Keratinocyte (primary cell): ENCODE data around the gene KIF11. TPM values are rescaled to one million over a fixed set of nuclear protein-coding genes. Genes with fewer than 3 reads are reported as not detected.

Experiments
- DNase-seq: peaks from one replicate; pipeline ENCODE4 v3.0.0-alpha.2; 2011; ENCODE audit warnings: low read depth, missing footprints, low spot score
- FAIRE-seq: peaks from 2 replicates; lab custom pipeline; 2011; peaks lifted over from hg19 to GRCh38; lab: Jason Lieb, UNC
- H2AFZ ChIP-seq: 2 replicates; pipeline ENCODE4 v1.6.0; 2012; ENCODE audit warnings: low read length, control low read depth, inconsistent platforms; ENCODE audit not compliant: control insufficient read depth
- H3K27ac ChIP-seq: 2 replicates; pipeline ENCODE4 v1.5.1; 2011; ENCODE audit warnings: low read length; ENCODE audit not compliant: control insufficient read depth, insufficient read depth
- H3K27me3 ChIP-seq: 3 replicates; pipeline ENCODE4 v1.6.0; 2011; ENCODE audit warnings: low read length; ENCODE audit not compliant: control insufficient read depth, insufficient read depth; ENCODE audit errors: extremely low read depth
- H3K36me3 ChIP-seq, 2 experiments: 2 replicates in 1 of 2; 3 replicates in 1 of 2; pipeline ENCODE4 v1.5.1; 2011; ENCODE audit warnings: low read length in 2 of 2, mild to moderate bottlenecking in 1 of 2; ENCODE audit not compliant: control insufficient read depth in 2 of 2, insufficient read depth in 2 of 2; ENCODE audit errors: extremely low read depth in 1 of 2
- H3K4me1 ChIP-seq: 3 replicates; pipeline ENCODE4 v1.5.1; 2011; ENCODE audit warnings: low read length; ENCODE audit not compliant: control insufficient read depth, insufficient read depth; ENCODE audit errors: extremely low read depth
- H3K4me2 ChIP-seq: 3 replicates; pipeline ENCODE4 v1.6.0; 2011; ENCODE audit warnings: low read depth, low read length; ENCODE audit not compliant: control insufficient read depth, insufficient read depth; ENCODE audit errors: extremely low read depth
- H3K4me3 ChIP-seq, 3 experiments: fragments of 200-600 bp in 1 of 3; sonication (generic) in 1 of 3; 2 replicates in 2 of 3; 3 replicates in 1 of 3; pipeline ENCODE4 v1.5.1; 2011 to 2016; ENCODE audit warnings: low read length in 3 of 3, mild to moderate bottlenecking in 3 of 3, control low read depth in 2 of 3, inconsistent platforms in 1 of 3, low read depth in 1 of 3, mixed read lengths in 1 of 3, mixed run types in 1 of 3, moderate library complexity in 1 of 3; ENCODE audit not compliant: control insufficient read depth in 2 of 3, insufficient read depth in 2 of 3; ENCODE audit errors: extremely low read depth in 1 of 3
- H3K79me2 ChIP-seq: 2 replicates; pipeline ENCODE4 v1.6.0; 2012; ENCODE audit warnings: low read length; ENCODE audit not compliant: control insufficient read depth, insufficient read depth
- H3K9ac ChIP-seq: 3 replicates; pipeline ENCODE4 v1.6.0; 2011; ENCODE audit warnings: low read length; ENCODE audit not compliant: control insufficient read depth, insufficient read depth; ENCODE audit errors: extremely low read depth
- H3K9me1 ChIP-seq: 3 replicates; pipeline ENCODE4 v1.6.0; 2011; ENCODE audit warnings: low read length; ENCODE audit not compliant: control insufficient read depth, insufficient read depth; ENCODE audit errors: extremely low read depth
- H3K9me3 ChIP-seq: 2 replicates; pipeline ENCODE4 v1.5.1; 2012; ENCODE audit warnings: low read depth, low read length; ENCODE audit not compliant: control insufficient read depth
- H4K20me1 ChIP-seq: 3 replicates; pipeline ENCODE4 v1.6.0; 2011; ENCODE audit warnings: low read length; ENCODE audit not compliant: control insufficient read depth, insufficient read depth; ENCODE audit errors: extremely low read depth
- CTCF ChIP-seq, 3 experiments: IDR thresholded peaks in 1 of 3; conservative IDR thresholded peaks in 1 of 3; optimal IDR thresholded peaks in 1 of 3; 2 replicates in 2 of 3; 3 replicates in 1 of 3; pipeline versions ENCODE3 to v1.5.1; 2011; ENCODE audit warnings: low read length in 3 of 3, mild to moderate bottlenecking in 3 of 3, moderate library complexity in 2 of 3, control low read depth in 1 of 3, inconsistent platforms in 1 of 3; ENCODE audit not compliant: insufficient read depth in 2 of 3; ENCODE audit errors: extremely low read depth in 1 of 3
- EZH2 ChIP-seq: IDR thresholded peaks from one replicate; pipeline ENCODE4 v1.6.1; 2012; ENCODE audit warnings: inconsistent platforms, mild to moderate bottlenecking, low read length, moderate library complexity
- dilution Hi-C: fragments of 300-500 bp; cut with MboI; formaldehyde crosslinking; loops from one replicate; pipeline ENCODE4 v1.7.0; 2020; ENCODE audit warnings: low sequenced_read_pairs; ENCODE audit not compliant: extremely low pct_ligation_motif_present
- polyA plus RNA-seq, 5 experiments: library from polyadenylated mRNA; depleted of rRNA in 3 of 5; stranded (reverse) in 3 of 5; stranded (forward) in 1 of 5; unstranded in 1 of 5; fragments of >200 nt; gene quantifications; 1 replicate in 1 of 5; 2 replicates in 3 of 5; 3 replicates in 1 of 5; pipeline versions ENCODE4 v1.2.1 to v1.2.3, GENCODE V29; 2011 to 2012; ENCODE audit warnings: missing spikeins in 2 of 5, low read depth in 1 of 5, low replicate concordance in 1 of 5

Gene KIF11
- polyA plus RNA-seq, 1 donor (not counting 4 experiments of a cell fraction or from before 2014, with no cell fraction given) = 10.6 TPM

- Histone ChIP-seq H3K27me3 (peaks cover 58% of the 10 kb centered on the region), H3K9me3 (peaks cover 2% of the 10 kb centered on the region), H3K79me2 (no peaks in the 10 kb centered on the region), H3K27ac (no peak overlapping the region), H3K9me1 (no peaks in the 10 kb centered on the region), H3K4me3 (peak overlapping the region; percentile 10 to 26 (median 20)), H3K4me2 (peak overlapping the region; percentile 48), H2AFZ (peak overlapping the region; percentile 19), H3K4me1 (no peaks in the 10 kb centered on the region), H3K9ac (no peak overlapping the region), H4K20me1 (no peaks in the 10 kb centered on the region), H3K36me3 (no peaks in the 10 kb centered on the region)
- no peak for DNase-seq
- no peak for TF ChIP-seq CTCF (optimal IDR thresholded peaks at IDR 0.05 in 1 of 3, IDR thresholded peaks at IDR 0.05 in 1 of 3, conservative IDR thresholded peaks at IDR 0.05 in 1 of 3; ENCODE audit: extremely low read depth in 1 of 3, insufficient read depth in 2 of 3, low read length in 3 of 3)
- TF ChIP-seq EZH2 = no peak
- dilution Hi-C loops = no loop called here
- FAIRE-seq = no peak
Observed at GRCh38 chr10:92690211-92690914, 97.4 kb downstream of the KIF11 start.

- H3K9ac ChIP-seq = no peak overlapping the region
- dilution Hi-C loops = no loop called here
Observed at GRCh38 chr10:92690915-92691590, 98.1 kb downstream of the KIF11 start.

More at GRCh38 chr10:92690915-92691590, 98.1 kb downstream of the KIF11 start:
- Histone ChIP-seq H3K27me3 (peaks cover 65% of the 10 kb centered on the region), H3K27ac (no peak overlapping the region), H2AFZ (no peak overlapping the region), H4K20me1 (no peaks in the 10 kb centered on the region), H3K79me2 (no peaks in the 10 kb centered on the region), H3K9me3 (peaks cover 2% of the 10 kb centered on the region), H3K9me1 (no peaks in the 10 kb centered on the region), H3K4me3 (no peak overlapping the region), H3K4me2 (no peak overlapping the region), H3K36me3 (no peaks in the 10 kb centered on the region), H3K4me1 (peaks cover 3% of the 10 kb centered on the region)
- no peak for DNase-seq
- FAIRE-seq = no peak
- no peak for TF ChIP-seq EZH2
- TF ChIP-seq CTCF (optimal IDR thresholded peaks at IDR 0.05 in 1 of 3, IDR thresholded peaks at IDR 0.05 in 1 of 3, conservative IDR thresholded peaks at IDR 0.05 in 1 of 3; ENCODE audit: extremely low read depth in 1 of 3, insufficient read depth in 2 of 3, low read length in 3 of 3) = no peak
